ENCODE data around the gene CYP27B1.

DNA sequence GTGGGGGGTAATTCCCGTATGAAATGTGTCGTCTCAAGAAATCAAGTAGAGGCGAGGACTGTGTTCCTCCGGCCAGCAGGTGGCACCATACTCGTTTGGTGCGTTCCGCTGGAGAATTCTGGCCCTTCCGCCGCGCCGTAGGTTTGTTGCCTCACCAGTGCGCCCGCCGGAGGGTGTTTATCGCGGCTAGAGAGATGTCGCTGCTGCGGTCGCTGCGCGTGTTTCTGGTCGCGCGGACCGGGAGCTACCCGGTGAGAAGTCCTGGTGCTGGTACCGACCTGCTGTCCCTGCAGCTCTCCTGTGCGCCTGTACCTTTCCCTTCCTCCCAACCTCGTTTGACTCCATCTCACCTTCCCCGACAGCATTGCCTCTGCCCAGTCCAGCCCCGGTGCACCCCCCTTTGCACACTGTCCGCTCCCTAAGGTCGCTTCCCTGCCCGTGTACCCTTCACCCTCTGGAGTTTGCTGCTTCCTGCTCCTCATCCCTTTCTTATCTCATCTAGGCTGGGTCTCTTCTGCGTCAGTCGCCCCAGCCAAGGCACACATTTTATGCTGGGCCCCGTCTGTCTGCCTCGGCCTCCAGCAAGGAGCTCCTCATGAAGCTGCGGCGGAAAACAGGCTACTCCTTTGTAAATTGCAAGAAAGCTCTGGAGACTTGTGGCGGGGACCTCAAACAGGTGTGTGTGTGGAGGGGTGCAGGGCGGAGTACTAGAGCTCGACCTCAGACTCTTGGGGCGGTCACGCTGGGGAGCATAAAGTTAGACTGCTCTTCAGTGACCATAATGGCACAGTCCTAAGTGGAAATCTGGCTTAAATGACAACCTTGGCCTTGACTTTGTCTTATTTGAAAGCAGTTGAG is 16.0 kb upstream of the CYP27B1 start, which contains the start of gene TSFM:
- peak; percentile 96 for TF ChIP-seq POLR2AphosphoS5 (IDR thresholded peaks at IDR 0.05; ENCODE audit: low read depth, low read length)
- TF ChIP-seq REST (IDR thresholded peaks at IDR 0.05; ENCODE audit: insufficient read depth in 1 of 2, low read depth in 2 of 2, low read length in 2 of 2) = peak; percentile 58 to 68; a peak in 3 of 4 replicates
- TF ChIP-seq FOXP2 (optimal IDR thresholded peaks at IDR 0.05; ENCODE audit: borderline replicate concordance, extremely low read depth, extremely low read length, insufficient read depth) = peak; percentile 98

All from PFSK-1 (cell line).